Measurements from ENCODE around the gene SORBS2.
A peak's percentile ranks its signal among the peaks of the same experiment; 100 is the strongest.
"Not testable (repeated sequence)": the region's sequence is repeated elsewhere in the genome, so short reads cannot be mapped to it uniquely, and the experiment has no call there.

Gene SORBS2

DNA sequence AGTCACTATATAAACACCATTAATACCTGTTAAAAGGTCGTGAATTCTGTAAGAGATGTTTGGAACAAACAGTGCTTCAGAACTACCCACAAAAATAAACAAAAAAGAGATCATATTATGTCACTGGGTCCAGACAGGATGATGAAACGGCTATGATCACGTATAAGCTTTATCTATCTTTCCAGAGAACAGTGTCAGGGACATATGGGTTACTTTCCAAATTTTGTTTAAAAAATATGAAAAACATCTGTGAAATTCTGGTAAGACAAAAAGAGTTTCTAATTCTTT lies 90.0 kb downstream of the SORBS2 start:
- no peak overlapping the region for H3K4me3 Mint-ChIP-seq
- peaks cover 9% of the 10 kb centered on the region for H3K4me1 Mint-ChIP-seq (ENCODE audit: low read depth)
- H3K36me3 Mint-ChIP-seq (ENCODE audit: low read depth), result no peaks in the 10 kb centered on the region
- peaks cover 13% of the 10 kb centered on the region for H3K27me3 Mint-ChIP-seq
- peak overlapping the region; percentile 13 for H3K27ac Mint-ChIP-seq
- intact Hi-C loops (cut with micrococcal nuclease), result no loop called here
- peaks cover 8% of the 10 kb centered on the region for H3K9me3 Mint-ChIP-seq

DNA sequence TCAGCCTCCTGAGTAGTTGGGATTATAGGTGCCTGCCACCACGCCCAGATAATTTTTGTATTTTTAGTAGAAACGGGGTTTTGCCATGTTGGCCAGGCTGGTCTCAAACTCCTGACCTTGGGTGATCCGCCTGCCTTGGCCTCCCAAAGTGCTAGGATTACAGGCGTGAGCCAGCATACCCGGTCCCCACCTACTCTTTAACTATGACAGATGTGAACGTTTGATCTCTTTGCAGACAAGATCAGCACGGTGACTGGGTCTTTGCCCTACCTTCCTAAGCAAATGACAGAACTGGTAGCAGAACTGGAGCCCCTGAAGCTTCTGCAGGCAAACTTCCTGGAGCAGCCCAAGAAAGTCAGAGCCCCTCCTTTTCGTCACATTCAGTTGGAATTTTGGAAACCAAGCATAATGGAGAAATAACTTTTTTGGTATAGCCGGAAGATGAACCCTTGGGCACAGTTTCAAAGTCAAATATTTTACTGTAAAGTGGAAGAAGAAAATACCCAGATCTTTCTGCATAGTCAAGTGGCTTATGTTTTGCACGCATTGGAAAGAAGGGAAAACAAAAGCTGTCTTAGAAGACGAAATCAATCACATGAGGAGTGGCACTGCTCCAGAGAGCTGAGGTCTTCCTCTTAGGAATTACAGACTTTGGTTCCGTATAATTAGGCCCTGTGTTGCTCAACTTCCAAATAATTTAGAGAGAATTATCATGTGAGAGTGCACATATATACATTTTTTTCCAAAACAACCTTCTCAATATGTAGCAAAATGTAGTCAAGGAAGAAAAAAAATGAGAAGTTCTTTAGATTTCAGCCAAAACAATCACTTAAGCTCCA lies 90.6 kb downstream of the SORBS2 start:
- H3K27ac Mint-ChIP-seq, result peak overlapping the region; percentile 13
- peaks cover 8% of the 10 kb centered on the region for H3K9me3 Mint-ChIP-seq
- intact Hi-C loops (cut with micrococcal nuclease), result no loop called here
- H3K36me3 Mint-ChIP-seq (ENCODE audit: low read depth), result no peaks in the 10 kb centered on the region
- H3K27me3 Mint-ChIP-seq, result peaks cover 19% of the 10 kb centered on the region
- H3K4me1 Mint-ChIP-seq (ENCODE audit: low read depth), result peaks cover 9% of the 10 kb centered on the region
- no peak overlapping the region for H3K4me3 Mint-ChIP-seq

DNA sequence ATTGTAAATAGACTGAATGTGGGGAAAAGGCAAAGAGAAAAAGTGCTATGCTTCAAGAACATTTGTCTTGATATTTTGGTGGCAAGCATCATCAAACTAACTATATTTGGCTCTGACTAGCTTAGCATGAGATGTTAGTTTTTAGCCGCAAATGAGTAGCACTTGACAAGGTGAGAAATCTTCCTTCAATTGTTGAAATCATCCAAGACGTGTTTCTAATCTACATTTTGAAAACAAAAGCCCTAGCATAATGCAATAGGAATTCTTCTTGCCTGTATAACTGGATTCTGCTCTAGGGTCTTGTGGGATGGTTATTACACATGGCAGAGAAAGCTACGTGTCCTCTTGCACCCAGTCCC lies 92.5 kb downstream of the SORBS2 start:
- H3K36me3 Mint-ChIP-seq (ENCODE audit: low read depth), result no peaks in the 10 kb centered on the region
- peaks cover 3% of the 10 kb centered on the region for H3K9me3 Mint-ChIP-seq
- intact Hi-C loops (cut with micrococcal nuclease), result no loop called here
- H3K4me3 Mint-ChIP-seq, result no peak overlapping the region
- peaks cover 15% of the 10 kb centered on the region for H3K27me3 Mint-ChIP-seq
- H3K27ac Mint-ChIP-seq, result no peak overlapping the region
- H3K4me1 Mint-ChIP-seq (ENCODE audit: low read depth), result peaks cover 9% of the 10 kb centered on the region

DNA sequence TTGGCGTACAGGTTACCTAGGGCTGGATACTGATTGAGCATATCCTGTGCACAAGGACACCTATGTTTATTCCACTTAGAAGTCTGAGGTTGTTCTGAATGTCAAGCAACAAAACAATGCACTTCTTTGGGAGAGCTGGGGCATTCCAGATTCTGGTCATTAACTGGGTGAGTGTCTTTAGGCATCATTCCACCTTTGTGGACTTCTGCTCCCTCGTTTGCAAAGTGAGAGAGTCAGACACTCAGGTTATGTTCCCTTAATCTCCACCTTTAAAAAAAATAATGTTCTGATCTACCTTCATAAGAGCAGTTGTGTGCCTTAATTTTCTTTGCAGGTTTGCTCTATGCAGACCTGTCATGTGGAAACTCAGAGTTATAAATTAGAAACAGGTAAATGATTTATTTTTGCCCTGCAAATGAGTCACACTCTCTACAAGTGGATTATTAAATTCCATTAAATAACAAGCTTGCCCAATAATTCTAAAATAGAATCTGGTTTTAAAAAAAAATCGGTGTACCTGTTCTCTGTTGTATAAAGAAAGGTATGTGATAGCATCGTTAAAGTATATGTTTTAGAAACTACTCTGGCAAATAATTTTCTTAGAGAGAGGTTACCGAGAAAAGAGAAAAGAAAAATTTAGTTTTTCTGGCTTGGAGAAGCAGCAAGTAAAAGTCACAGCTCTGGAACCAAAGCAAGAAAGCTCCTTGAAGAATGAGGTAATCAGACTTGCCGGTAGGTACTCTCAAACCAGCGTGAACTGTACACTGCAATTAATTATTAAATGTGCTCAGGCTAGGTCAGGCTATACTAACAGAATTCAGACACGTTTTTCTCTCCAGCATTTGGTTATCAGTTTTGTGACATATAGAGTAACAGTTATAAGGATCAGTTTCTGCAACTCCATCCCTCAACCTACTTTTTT lies 93.2 kb downstream of the SORBS2 start:
- peaks cover 7% of the 10 kb centered on the region for H3K4me1 Mint-ChIP-seq (ENCODE audit: low read depth)
- no peaks in the 10 kb centered on the region for H3K9me3 Mint-ChIP-seq
- H3K4me3 Mint-ChIP-seq, result no peak overlapping the region
- H3K27ac Mint-ChIP-seq, result no peak overlapping the region
- intact Hi-C loops (cut with micrococcal nuclease), result no loop called here
- H3K36me3 Mint-ChIP-seq (ENCODE audit: low read depth), result no peaks in the 10 kb centered on the region
- peaks cover 14% of the 10 kb centered on the region for H3K27me3 Mint-ChIP-seq

DNA sequence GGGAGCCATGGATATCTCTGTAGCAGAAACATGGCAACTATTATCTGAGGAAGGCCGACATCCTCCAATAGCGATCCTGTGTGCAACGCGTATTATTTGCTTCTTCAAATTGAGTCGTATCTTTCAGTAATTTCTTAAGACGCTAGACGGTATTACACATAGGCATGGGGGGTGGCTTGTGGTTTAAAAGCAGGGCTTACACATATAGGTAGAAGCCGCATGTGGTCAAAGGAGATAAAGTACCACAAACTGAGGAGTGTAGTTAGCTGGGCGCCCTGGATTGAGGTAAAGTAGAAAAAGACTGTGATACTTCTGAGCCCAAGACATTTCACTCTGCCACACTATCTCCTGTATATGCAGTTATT lies 94.6 kb downstream of the SORBS2 start:
- Mint-ChIP-seq H3K27me3 (peaks cover 17% of the 10 kb centered on the region), H3K36me3 (ENCODE audit: low read depth) (no peaks in the 10 kb centered on the region), H3K27ac (no peak overlapping the region), H3K9me3 (no peaks in the 10 kb centered on the region), H3K4me1 (ENCODE audit: low read depth) (no peaks in the 10 kb centered on the region), H3K4me3 (no peak overlapping the region)
- intact Hi-C loops (cut with micrococcal nuclease), result no loop called here

DNA sequence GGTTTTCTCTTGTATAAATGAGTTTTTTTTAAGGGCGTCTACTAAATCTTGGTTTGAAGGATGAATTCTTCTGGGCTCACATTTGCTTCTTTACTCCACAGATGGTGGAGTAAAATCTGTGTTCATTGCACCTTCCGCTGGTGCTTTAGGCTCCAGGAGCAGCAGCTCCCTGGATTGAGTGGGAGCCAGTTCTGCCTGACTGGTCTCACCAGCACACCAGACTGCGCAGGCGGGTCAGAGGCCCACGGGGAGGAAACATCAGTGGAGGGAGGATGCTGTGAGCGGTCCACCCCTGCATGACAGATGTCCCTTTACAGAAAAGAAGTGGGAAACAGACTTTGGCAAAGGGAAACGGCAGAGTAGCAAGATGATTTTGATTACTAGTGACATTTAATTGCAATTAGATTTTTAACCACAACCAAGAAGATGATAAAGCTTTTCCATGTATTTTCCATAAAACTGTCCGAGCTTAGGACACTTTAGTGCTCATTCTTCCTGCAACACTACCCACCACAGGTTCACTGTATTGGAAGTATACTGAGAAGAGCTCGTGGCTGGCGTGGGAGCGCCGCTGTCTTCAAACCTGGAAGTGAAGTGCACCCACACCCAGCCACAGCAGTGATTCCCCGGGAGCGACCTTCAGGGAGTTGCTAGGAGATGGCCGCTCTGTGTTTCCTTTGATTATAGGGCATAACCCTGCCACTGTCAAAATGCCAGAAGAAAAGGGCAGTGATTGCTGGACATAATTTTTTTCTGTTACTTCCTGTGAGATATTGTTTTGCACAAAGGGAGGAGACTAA lies 95.2 kb downstream of the SORBS2 start:
- Mint-ChIP-seq H3K9me3 (no peaks in the 10 kb centered on the region), H3K36me3 (ENCODE audit: low read depth) (no peaks in the 10 kb centered on the region), H3K27ac (no peak overlapping the region), H3K4me3 (no peak overlapping the region), H3K4me1 (ENCODE audit: low read depth) (no peaks in the 10 kb centered on the region), H3K27me3 (peaks cover 19% of the 10 kb centered on the region)
- intact Hi-C loops (cut with micrococcal nuclease), result no loop called here

DNA sequence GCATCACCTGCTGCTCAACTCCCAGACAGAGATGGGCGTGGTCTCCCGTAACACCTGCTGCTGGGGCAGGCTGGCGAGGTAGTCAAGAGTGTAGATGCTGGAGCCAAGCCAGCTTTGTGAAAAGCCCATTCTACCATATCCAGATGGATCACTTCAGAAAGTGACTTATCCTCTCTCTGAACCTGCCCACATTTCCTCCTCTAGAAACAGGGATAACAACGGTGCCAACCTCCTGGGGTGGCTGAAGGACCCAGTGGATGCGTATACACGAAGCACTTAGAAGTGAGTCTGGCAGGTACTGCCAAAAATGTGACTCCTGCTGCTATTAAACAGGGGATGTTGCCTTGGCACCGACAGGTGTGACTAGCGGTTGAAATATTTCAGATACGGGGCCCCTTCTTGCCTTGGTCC lies 95.8 kb downstream of the SORBS2 start:
- intact Hi-C loops (cut with micrococcal nuclease), result no loop called here
- Mint-ChIP-seq H3K27me3 (peaks cover 20% of the 10 kb centered on the region), H3K27ac (no peak overlapping the region), H3K36me3 (ENCODE audit: low read depth) (no peaks in the 10 kb centered on the region), H3K4me3 (no peak overlapping the region), H3K4me1 (ENCODE audit: low read depth) (no peaks in the 10 kb centered on the region), H3K9me3 (no peaks in the 10 kb centered on the region)

DNA sequence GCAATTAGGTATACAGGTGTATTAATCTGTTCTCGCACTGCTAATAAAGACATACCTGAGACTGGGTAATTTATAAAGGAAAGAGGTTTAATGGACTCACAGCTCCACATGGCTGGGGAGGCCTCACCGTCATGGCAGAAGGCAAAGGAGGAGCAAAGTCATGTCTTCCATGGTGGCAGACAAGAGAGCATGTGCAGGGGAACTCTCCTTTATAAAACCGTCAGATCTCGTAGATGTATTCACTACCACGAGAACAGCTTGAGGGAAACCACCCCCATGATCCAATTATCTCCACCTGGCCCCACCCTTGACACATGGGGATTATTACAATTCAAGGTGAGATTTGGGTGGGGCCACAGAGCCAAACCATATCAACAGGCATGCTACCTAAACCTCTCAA lies 97.5 kb downstream of the SORBS2 start:
- H3K36me3 Mint-ChIP-seq (ENCODE audit: low read depth); intact Hi-C loops (cut with micrococcal nuclease); H3K9me3 Mint-ChIP-seq; H3K4me3 Mint-ChIP-seq; H3K27ac Mint-ChIP-seq; H3K4me1 Mint-ChIP-seq (ENCODE audit: low read depth): not testable (repeated sequence)
- peaks cover 22% of the 10 kb centered on the region for H3K27me3 Mint-ChIP-seq

DNA sequence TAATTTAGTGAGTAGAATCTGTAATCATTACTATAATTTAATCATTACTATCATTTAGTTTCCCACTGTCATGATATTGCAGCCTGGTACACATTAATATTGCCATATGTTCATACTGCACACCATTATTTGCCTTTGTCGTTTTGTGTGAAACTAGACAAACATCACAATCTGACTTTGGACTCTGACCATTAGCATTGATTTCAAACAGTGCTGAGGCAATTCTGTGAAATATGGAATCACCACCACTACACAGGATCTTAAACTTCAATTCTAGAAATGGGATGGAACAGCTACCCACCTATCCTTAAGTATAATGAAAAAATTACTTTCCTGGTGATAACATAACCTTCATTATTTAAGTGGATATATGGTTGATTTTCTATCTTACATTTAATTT lies 98.3 kb downstream of the SORBS2 start:
- Mint-ChIP-seq H3K27me3 (peaks cover 22% of the 10 kb centered on the region), H3K9me3 (no peaks in the 10 kb centered on the region), H3K4me3 (no peak overlapping the region), H3K4me1 (ENCODE audit: low read depth) (no peaks in the 10 kb centered on the region), H3K27ac (no peak overlapping the region), H3K36me3 (ENCODE audit: low read depth) (no peaks in the 10 kb centered on the region)
- intact Hi-C loops (cut with micrococcal nuclease), result no loop called here

DNA sequence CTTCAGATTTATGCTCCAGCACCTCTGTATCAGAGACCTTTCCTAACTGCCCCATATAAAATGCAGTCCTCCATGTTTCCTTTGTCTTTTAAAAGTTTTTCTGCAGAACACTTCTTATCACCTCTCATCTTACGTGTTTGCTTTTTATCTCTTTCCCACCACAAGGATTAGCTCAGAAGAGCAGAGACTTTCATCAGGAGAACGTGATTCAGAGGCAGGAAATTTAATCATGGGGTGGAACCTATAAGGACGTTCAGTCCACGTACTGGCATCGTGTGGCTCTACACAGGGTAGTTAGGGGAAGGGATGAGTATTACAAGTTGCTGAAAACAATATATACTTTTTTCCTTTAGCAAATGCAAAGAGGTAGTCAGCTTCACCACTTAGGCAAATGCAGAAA lies 98.7 kb downstream of the SORBS2 start:
- Mint-ChIP-seq H3K4me3 (no peak overlapping the region), H3K4me1 (ENCODE audit: low read depth) (no peaks in the 10 kb centered on the region), H3K9me3 (no peaks in the 10 kb centered on the region), H3K27me3 (peaks cover 22% of the 10 kb centered on the region), H3K27ac (no peak overlapping the region), H3K36me3 (ENCODE audit: low read depth) (no peaks in the 10 kb centered on the region)
- intact Hi-C loops (cut with micrococcal nuclease), result no loop called here

DNA sequence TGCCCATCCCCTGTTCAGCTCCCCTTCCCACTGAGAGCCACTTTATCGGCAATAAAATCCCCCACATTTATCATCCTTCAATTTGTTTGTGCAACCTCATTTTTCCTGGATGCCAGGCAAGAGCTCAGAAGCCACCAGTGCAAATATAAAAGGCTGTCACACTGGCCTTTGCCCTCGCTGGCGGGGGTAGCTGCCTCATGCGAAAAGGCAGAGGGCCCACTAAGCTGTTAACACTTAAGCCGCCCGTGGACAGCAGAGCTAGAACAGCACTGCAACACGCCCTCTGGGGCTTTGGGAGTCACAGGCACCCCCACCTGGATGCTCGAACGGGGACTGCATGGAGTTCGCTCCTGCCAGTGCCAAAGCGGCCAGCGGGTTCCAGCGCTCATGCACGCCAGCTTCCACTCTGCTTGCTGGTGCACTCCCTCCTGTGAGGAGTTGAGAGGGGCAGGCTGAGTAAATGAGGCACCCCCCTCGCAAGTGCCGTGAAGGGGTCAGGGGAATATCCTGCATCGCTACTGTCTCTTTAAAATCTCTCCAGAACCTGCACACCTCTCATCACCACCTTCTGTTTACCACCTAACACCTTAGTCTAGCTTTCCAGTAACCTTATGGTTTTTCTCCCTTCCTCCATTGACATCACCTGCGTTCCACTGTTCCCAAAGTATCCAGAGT lies 99.5 kb downstream of the SORBS2 start:
- Mint-ChIP-seq H3K27ac (no peak overlapping the region), H3K4me1 (ENCODE audit: low read depth) (no peaks in the 10 kb centered on the region), H3K27me3 (peaks cover 22% of the 10 kb centered on the region), H3K9me3 (no peaks in the 10 kb centered on the region), H3K36me3 (ENCODE audit: low read depth) (no peaks in the 10 kb centered on the region), H3K4me3 (no peak overlapping the region)
- intact Hi-C loops (cut with micrococcal nuclease), result no loop called here

DNA sequence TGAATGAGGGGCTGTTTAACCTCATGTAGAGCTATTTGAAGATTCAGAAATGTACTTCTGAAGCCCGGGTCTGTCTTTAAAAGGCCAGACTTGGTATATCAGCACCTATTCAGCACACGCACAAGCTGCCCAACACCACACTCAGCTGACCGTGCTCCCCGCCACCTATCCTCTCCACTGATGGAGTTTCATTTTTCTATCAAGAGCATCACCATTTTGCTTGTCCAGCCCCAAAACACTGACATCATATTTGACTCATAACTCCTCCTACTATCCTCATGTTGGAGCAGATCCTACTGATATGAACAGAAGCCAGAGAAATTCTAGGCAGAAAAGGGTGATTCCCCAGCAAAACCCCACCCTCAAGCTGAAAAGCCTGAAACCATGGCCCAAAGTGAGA lies 100.3 kb downstream of the SORBS2 start:
- no peak overlapping the region for H3K27ac Mint-ChIP-seq
- H3K27me3 Mint-ChIP-seq, result peaks cover 18% of the 10 kb centered on the region
- no peaks in the 10 kb centered on the region for H3K36me3 Mint-ChIP-seq (ENCODE audit: low read depth)
- no peak overlapping the region for H3K4me3 Mint-ChIP-seq
- intact Hi-C loops (cut with micrococcal nuclease), result no loop called here
- peaks cover 1% of the 10 kb centered on the region for H3K9me3 Mint-ChIP-seq
- no peaks in the 10 kb centered on the region for H3K4me1 Mint-ChIP-seq (ENCODE audit: low read depth)

DNA sequence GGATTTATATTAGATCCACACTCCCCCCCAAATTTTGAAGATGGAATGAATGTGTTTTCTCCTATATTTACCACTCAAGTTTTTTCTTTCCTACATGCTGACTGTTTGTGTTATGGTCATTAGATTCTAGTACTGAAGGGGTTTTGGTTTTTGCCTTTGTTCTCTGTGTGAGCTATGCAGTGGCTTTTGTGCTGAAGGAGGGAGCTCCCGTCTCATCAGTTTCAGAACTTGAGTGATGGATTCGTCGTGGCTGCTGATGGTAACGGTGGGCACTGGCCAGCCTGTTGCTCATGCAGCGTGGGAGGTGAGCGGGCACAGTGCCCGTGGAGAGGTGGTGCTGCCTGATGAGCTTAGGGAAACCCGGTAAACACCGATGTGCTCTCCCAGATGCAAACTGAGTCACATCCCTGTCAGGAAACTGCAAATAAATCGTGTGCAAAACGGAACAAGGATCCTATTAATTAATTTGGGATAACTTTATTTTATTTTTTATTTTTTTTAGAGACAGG lies 101.5 kb downstream of the SORBS2 start:
- H3K27me3 Mint-ChIP-seq, result peaks cover 11% of the 10 kb centered on the region
- intact Hi-C loops (cut with micrococcal nuclease), result no loop called here
- peaks cover 9% of the 10 kb centered on the region for H3K9me3 Mint-ChIP-seq
- H3K27ac Mint-ChIP-seq, result no peak overlapping the region
- no peaks in the 10 kb centered on the region for H3K36me3 Mint-ChIP-seq (ENCODE audit: low read depth)
- H3K4me1 Mint-ChIP-seq (ENCODE audit: low read depth), result no peaks in the 10 kb centered on the region
- H3K4me3 Mint-ChIP-seq, result no peak overlapping the region

Measured in dendritic cell treated with granulocyte-macrophage colony-stimulating factor and Interleukin-4, amounts not matched to agents 40 ng/mL and 50 ng/mL, for 4 days (primary cell).